Thoracic aorta (tissue), 2 donors: ENCODE measurements around the gene CCDC148. TPM values are rescaled to one million over a fixed set of nuclear protein-coding genes. Genes with fewer than 3 reads are reported as not detected.
"Not testable (repeated sequence)": the region's sequence is repeated elsewhere in the genome, so short reads cannot be mapped to it uniquely, and the experiment has no call there.

Experiments used
- ATAC-seq: fragments of 150-250 bp; one replicate; pipeline ENCODE4 v1.8.0; 2017; ENCODE audit warnings: low read depth; ENCODE audit not compliant: insufficient number of reproducible peaks, low FRiP score
- DNase-seq: peaks from one replicate; pipeline ENCODE4 v3.0.0-alpha.2; 2020; ENCODE audit warnings: low spot score
- H3K27ac ChIP-seq, 2 donors: fragments of 200-600 bp; sonication (generic); 1 replicate in 1 of 2; 2 replicates in 1 of 2; pipeline ENCODE4 v1.5.1; 2016; ENCODE audit warnings: mild to moderate bottlenecking in 2 of 2, moderate library complexity in 2 of 2
- H3K27me3 ChIP-seq: fragments of 200-600 bp; sonication (generic); replicated peaks from 2 replicates; pipeline ENCODE4 v1.6.0; 2016; ENCODE audit warnings: mild to moderate bottlenecking; ENCODE audit not compliant: insufficient read depth
- H3K36me3 ChIP-seq: fragments of 200-600 bp; sonication (generic); one replicate; pipeline ENCODE4 v1.5.1; 2016
- H3K4me1 ChIP-seq, 2 donors: fragments of 200-600 bp; sonication (generic); 1 replicate in 1 of 2; 2 replicates in 1 of 2; pipeline versions ENCODE4 v1.5.1 to v1.6.0; 2016; ENCODE audit warnings: low read depth in 2 of 2, mild to moderate bottlenecking in 1 of 2; ENCODE audit not compliant: control insufficient read depth in 1 of 2
- H3K4me3 ChIP-seq: fragments of 200-600 bp; sonication (generic); 2 replicates; pipeline ENCODE4 v1.5.1; 2016; ENCODE audit warnings: mild to moderate bottlenecking
- H3K9me3 ChIP-seq: fragments of 200-600 bp; sonication (generic); 2 replicates; pipeline ENCODE4 v1.5.1; 2016
- CTCF ChIP-seq: fragments of 200-600 bp; sonication (generic); IDR thresholded peaks from one replicate; pipeline ENCODE4 v1.5.1; 2019; ENCODE audit warnings: antibody characterized with exemption
- total RNA-seq, 2 donors: library from RNA; depleted of rRNA; stranded (reverse); fragments of >200 nt; gene quantifications; one replicate each; pipeline versions ENCODE4 v1.1.0 to v1.2.3, GENCODE V29; 2016

Gene CCDC148
- total RNA-seq, 2 donors from 2014 or later = 0.71 TPM; not detected in 1

DNA sequence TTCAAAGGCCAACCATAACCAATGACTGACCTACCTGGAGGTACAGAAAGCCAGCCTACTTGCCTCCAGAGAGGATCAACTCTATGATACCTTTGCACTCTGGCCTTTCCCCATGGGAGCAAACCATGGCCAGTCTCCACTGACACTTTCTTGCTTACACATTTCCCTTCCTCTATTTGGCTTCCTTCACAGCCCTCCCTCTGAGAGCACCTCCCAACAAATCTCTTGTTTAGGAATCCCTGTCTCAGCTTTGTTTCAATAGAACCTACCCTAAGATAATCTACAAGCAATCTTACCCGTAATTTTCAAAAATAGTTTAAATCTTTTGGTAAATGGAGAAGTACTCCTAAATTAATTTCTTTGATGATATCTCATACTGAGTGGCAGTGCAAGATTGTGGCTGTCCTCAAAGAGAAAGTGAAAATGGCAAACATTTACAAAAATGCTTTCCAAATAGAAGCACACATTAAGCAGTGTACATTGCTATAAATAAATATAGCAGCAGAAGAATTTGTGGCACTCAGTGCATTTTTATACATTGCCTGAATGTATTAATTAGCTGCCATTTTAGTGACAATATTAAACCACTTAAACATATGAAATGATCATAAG, 140.6 kb downstream of the CCDC148 start:
- no peaks in the 10 kb centered on the region for H3K36me3 ChIP-seq
- ATAC-seq (no peak), DNase-seq (no peak)
- no peaks in the 10 kb centered on the region for H3K4me1 ChIP-seq
- no peaks in the 10 kb centered on the region for H3K9me3 ChIP-seq
- H3K4me3 ChIP-seq = no peak overlapping the region
- H3K27ac ChIP-seq = no peak overlapping the region
- H3K27me3 ChIP-seq = no peaks in the 10 kb centered on the region
- no peak for TF ChIP-seq CTCF

DNA sequence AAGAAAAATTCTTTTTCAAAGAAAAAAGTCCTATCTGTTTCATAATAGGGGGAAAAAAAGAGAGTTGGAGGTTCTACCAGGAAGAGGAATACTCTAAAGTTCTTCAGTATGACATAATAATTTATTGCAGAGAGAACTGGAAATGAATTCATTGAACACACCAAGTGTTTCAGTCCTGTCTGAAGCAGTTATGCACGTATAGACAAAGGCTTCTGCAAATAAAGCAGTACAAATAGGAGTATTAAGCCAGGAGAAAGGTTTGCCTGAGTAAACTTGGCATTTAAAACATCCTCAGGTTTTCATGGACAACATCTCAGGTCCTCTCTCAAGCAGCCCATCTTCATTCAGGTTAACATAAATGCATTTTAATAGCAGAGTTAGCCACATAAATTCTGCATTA, 141.6 kb downstream of the CCDC148 start:
- no peak overlapping the region for H3K4me3 ChIP-seq
- TF ChIP-seq CTCF = no peak
- H3K27ac ChIP-seq = no peak overlapping the region
- no peaks in the 10 kb centered on the region for H3K27me3 ChIP-seq
- no peaks in the 10 kb centered on the region for H3K4me1 ChIP-seq
- no peaks in the 10 kb centered on the region for H3K36me3 ChIP-seq
- DNase-seq (no peak), ATAC-seq (no peak)
- no peaks in the 10 kb centered on the region for H3K9me3 ChIP-seq

GRCh38 chr2:158313734-158314133, 142.8 kb downstream of the CCDC148 start:
- ATAC-seq (no peak), DNase-seq (no peak)
- Histone ChIP-seq H3K4me3 (no peak overlapping the region), H3K36me3 (no peaks in the 10 kb centered on the region), H3K4me1 (no peaks in the 10 kb centered on the region), H3K27ac (no peak overlapping the region), H3K27me3 (no peaks in the 10 kb centered on the region), H3K9me3 (no peaks in the 10 kb centered on the region)
- no peak for TF ChIP-seq CTCF

DNA sequence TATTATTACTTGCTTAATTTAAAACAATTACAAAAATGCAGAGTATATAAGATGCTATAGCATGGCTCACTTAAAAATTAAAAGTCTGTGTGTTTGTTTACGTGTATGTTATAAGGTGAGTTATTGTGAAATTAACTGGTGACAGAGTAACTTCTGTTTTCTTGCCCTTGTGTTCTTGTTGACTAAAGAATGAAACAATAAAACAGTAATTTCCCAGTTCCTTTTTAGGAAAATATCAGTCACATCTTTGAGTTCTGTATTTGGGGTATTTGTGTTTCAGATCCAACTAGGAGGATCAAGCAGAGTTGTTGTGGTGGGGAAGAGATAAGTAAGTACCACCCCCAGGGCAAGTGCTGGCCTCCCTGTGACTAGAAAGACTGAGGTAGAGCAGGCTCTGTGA, 143.6 kb downstream of the CCDC148 start:
- Histone ChIP-seq H3K9me3 (no peaks in the 10 kb centered on the region), H3K4me3 (no peak overlapping the region), H3K4me1 (no peaks in the 10 kb centered on the region), H3K27ac (no peak overlapping the region), H3K27me3 (no peaks in the 10 kb centered on the region), H3K36me3 (no peaks in the 10 kb centered on the region)
- no peak for TF ChIP-seq CTCF
- ATAC-seq (no peak), DNase-seq (no peak)

GRCh38 chr2:158310407-158310806, 146.1 kb downstream of the CCDC148 start:
- H3K4me3 ChIP-seq, H3K36me3 ChIP-seq, H3K27ac ChIP-seq, H3K9me3 ChIP-seq, ATAC-seq, H3K4me1 ChIP-seq, H3K27me3 ChIP-seq, DNase-seq: not testable (repeated sequence)

- Histone ChIP-seq H3K27ac (no peak overlapping the region), H3K36me3 (no peaks in the 10 kb centered on the region), H3K4me1 (no peaks in the 10 kb centered on the region), H3K4me3 (no peak overlapping the region), H3K27me3 (no peaks in the 10 kb centered on the region), H3K9me3 (no peaks in the 10 kb centered on the region)
- ATAC-seq (no peak), DNase-seq (no peak)
- TF ChIP-seq CTCF = no peak
Measured at GRCh38 chr2:158305501-158305900, 151.1 kb downstream of the CCDC148 start.
